Measurements from ENCODE around the gene ANGPT4.

DNA sequence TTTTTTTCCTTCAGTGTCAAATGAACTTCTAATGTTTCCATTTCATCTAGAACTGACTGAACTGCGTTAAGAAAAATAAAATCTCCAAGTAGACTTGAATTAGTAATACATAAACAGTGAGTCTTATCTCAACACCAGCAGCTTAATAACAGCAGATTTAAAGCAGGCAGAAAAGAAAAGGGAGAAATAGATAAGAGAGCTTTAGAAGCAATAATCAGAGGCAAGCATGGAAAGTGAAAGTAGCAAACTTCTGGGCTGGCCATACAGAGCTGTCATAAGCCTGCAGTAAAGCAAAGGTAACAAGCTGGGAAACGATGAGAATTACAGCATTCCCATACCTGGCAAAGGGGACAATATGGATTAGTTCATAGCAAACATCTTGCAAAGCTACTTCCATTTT, 16.9 kb upstream of the ANGPT4 start:
- TF ChIP-seq, protein P1, sequence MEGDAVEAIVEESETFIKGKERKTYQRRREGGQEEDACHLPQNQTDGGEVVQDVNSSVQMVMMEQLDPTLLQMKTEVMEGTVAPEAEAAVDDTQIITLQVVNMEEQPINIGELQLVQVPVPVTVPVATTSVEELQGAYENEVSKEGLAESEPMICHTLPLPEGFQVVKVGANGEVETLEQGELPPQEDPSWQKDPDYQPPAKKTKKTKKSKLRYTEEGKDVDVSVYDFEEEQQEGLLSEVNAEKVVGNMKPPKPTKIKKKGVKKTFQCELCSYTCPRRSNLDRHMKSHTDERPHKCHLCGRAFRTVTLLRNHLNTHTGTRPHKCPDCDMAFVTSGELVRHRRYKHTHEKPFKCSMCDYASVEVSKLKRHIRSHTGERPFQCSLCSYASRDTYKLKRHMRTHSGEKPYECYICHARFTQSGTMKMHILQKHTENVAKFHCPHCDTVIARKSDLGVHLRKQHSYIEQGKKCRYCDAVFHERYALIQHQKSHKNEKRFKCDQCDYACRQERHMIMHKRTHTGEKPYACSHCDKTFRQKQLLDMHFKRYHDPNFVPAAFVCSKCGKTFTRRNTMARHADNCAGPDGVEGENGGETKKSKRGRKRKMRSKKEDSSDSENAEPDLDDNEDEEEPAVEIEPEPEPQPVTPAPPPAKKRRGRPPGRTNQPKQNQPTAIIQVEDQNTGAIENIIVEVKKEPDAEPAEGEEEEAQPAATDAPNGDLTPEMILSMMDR (IDR thresholded peaks at IDR 0.05), result no peak
- TF ChIP-seq POLR2A (IDR thresholded peaks at IDR 0.05), result no peak

Data from body of pancreas (tissue), 4 donors.